Gastrocnemius medialis (tissue), 4 donors: Measurements from ENCODE around the gene INTS15.
"Not testable (repeated sequence)": the region's sequence is repeated elsewhere in the genome, so short reads cannot be mapped to it uniquely, and the experiment has no call there.

ENCODE experiments used
- CTCF ChIP-seq, 5 experiments: fragments of 450-650 bp in 3 of 5; fragments of 200-600 bp in 2 of 5; sonication (generic) in 2 of 5; IDR thresholded peaks in 4 of 5; conservative IDR thresholded peaks in 1 of 5; 1 replicate in 4 of 5; 2 replicates in 1 of 5; pipeline ENCODE4 v1.5.1; 2016 to 2019; ENCODE audit warnings: antibody characterized with exemption in 5 of 5, mild to moderate bottlenecking in 3 of 5, moderate library complexity in 3 of 5
- POLR2A ChIP-seq, 2 donors: fragments of 450-650 bp; IDR thresholded peaks; one replicate each; pipeline ENCODE4 v1.6.1; 2017; ENCODE audit warnings: antibody characterized with exemption in 2 of 2, mild to moderate bottlenecking in 2 of 2, moderate library complexity in 2 of 2

GRCh38 chr7:6634971-6635370 lies 45.1 kb downstream of the INTS15 start:
- not testable (repeated sequence) for TF ChIP-seq CTCF (IDR thresholded peaks at IDR 0.05 in 4 of 5, conservative IDR thresholded peaks at IDR 0.05 in 1 of 5); POLR2A (IDR thresholded peaks at IDR 0.05)
